IPS-18a (cell line): ENCODE results near the gene EFCAB11.

Experiments
- H3K27ac ChIP-seq: one replicate; pipeline ENCODE4 v1.5.1; 2013; ENCODE audit warnings: low read length
- H3K27me3 ChIP-seq: one replicate; pipeline ENCODE4 v1.6.1; 2013; ENCODE audit warnings: mild to moderate bottlenecking, low read length; ENCODE audit not compliant: control insufficient read depth, insufficient read depth
- H3K36me3 ChIP-seq: one replicate; pipeline ENCODE4 v1.6.1; 2013; ENCODE audit warnings: low read depth, low read length; ENCODE audit not compliant: control insufficient read depth
- H3K4me1 ChIP-seq: one replicate; pipeline ENCODE4 v1.6.1; 2013; ENCODE audit warnings: low read depth, low read length; ENCODE audit not compliant: control insufficient read depth
- H3K4me3 ChIP-seq: one replicate; pipeline ENCODE4 v1.5.1; 2013; ENCODE audit warnings: low read length
- H3K9ac ChIP-seq: one replicate; pipeline ENCODE4 v1.6.1; 2013; ENCODE audit warnings: mild to moderate bottlenecking, low read length, moderate library complexity
- H3K9me3 ChIP-seq: one replicate; pipeline ENCODE4 v1.6.1; 2013; ENCODE audit warnings: low read depth, low read length; ENCODE audit not compliant: control insufficient read depth

The EFCAB11 gene

GRCh38 chr14:89806451-89806850 is 148.1 kb downstream of the EFCAB11 start:
- H3K4me1 ChIP-seq: no peaks in the 10 kb centered on the region
- H3K9me3 ChIP-seq: no peaks in the 10 kb centered on the region
- no peak overlapping the region for H3K4me3 ChIP-seq
- H3K27ac ChIP-seq: no peak overlapping the region
- no peaks in the 10 kb centered on the region for H3K27me3 ChIP-seq
- H3K9ac ChIP-seq: no peak overlapping the region
- no peaks in the 10 kb centered on the region for H3K36me3 ChIP-seq

- H3K36me3 ChIP-seq: no peaks in the 10 kb centered on the region
These were observed 149.0 kb downstream of the EFCAB11 start for GRCh38 chr14:89805501-89805900.

GRCh38 chr14:89803542-89803941 is 151.0 kb downstream of the EFCAB11 start:
- Histone ChIP-seq H3K4me1 (no peaks in the 10 kb centered on the region), H3K27me3 (no peaks in the 10 kb centered on the region), H3K27ac (no peak overlapping the region), H3K9me3 (no peaks in the 10 kb centered on the region), H3K4me3 (no peak overlapping the region), H3K36me3 (no peaks in the 10 kb centered on the region), H3K9ac (no peak overlapping the region)

More at GRCh38 chr14:89805501-89805900, 149.0 kb downstream of the EFCAB11 start:
- H3K4me3 ChIP-seq: no peak overlapping the region
- no peaks in the 10 kb centered on the region for H3K4me1 ChIP-seq
- no peak overlapping the region for H3K27ac ChIP-seq
- H3K9ac ChIP-seq: no peak overlapping the region
- H3K9me3 ChIP-seq: no peaks in the 10 kb centered on the region
- no peaks in the 10 kb centered on the region for H3K27me3 ChIP-seq

DNA sequence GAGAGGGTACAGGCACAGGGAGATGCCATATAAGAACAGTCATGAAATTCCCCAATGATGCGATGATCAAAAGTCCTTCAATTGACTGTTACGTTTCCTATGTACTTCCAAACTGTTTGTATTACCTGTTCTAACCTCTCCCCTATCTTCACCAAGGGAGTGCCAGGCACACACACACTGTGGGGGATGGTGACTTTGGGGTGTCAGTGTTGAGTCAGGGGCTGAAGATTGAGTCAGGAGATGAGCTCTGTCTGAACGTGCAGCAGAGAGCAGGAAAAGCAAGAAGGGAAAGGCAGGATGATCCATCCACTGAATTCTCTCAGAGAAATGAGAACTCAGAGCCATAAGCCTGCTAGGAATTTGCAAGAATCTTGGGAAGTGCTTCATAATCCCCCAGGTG is 153.4 kb downstream of the EFCAB11 start:
- Histone ChIP-seq H3K4me1 (no peaks in the 10 kb centered on the region), H3K27me3 (no peaks in the 10 kb centered on the region), H3K36me3 (no peaks in the 10 kb centered on the region), H3K9ac (no peak overlapping the region), H3K27ac (no peak overlapping the region), H3K9me3 (no peaks in the 10 kb centered on the region), H3K4me3 (no peak overlapping the region)

- Histone ChIP-seq H3K4me3 (no peak overlapping the region), H3K4me1 (no peaks in the 10 kb centered on the region), H3K9me3 (no peaks in the 10 kb centered on the region), H3K27me3 (no peaks in the 10 kb centered on the region), H3K9ac (no peak overlapping the region), H3K27ac (no peak overlapping the region), H3K36me3 (no peaks in the 10 kb centered on the region)
These were observed 156.2 kb downstream of the EFCAB11 start for GRCh38 chr14:89798212-89798773.

DNA sequence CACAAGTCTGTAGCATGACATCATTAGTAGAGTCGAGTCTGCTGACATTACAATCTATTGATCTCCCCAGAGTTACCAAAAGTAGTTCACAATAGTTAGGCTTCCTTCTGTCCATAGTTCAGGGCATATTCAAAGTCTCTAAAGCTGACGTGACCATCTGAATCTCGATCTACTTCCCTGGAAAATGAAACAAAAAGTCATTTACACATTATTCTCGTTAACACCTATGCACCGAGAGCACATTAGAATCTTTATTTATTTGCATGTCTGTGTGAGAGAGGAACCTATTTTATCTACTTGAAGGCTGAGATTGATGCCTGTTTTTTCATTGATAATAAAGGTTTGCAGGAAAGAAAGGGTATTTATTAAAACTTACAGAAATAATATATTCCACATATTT is 157.4 kb downstream of the EFCAB11 start:
- Histone ChIP-seq H3K9me3 (no peaks in the 10 kb centered on the region), H3K9ac (no peak overlapping the region), H3K36me3 (no peaks in the 10 kb centered on the region), H3K4me1 (no peaks in the 10 kb centered on the region), H3K27me3 (no peaks in the 10 kb centered on the region), H3K4me3 (no peak overlapping the region), H3K27ac (no peak overlapping the region)

DNA sequence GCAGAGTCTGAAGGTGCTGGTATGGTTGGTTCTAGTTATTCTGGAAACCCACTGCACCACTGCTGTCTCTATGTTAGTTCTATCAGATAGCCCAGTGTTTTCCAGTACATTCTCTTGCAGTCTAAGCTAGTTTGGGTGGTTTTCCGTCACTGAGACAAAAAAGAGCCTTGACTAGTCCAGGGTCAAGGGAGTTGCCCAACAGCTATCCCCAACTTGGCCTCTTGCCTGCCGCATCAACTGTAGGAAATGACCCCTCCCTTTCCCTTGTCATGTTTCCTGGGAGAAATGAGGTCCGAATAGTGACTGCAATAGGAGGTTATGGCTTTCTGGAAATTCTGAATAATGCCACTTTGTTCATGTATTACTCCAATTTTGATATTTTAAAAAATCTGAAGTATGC is 160.4 kb downstream of the EFCAB11 start:
- no peak overlapping the region for H3K27ac ChIP-seq
- no peak overlapping the region for H3K9ac ChIP-seq
- H3K27me3 ChIP-seq: no peaks in the 10 kb centered on the region
- no peaks in the 10 kb centered on the region for H3K36me3 ChIP-seq
- H3K4me3 ChIP-seq: no peak overlapping the region
- no peaks in the 10 kb centered on the region for H3K4me1 ChIP-seq
- H3K9me3 ChIP-seq: no peaks in the 10 kb centered on the region

GRCh38 chr14:89793367-89793716 is 161.2 kb downstream of the EFCAB11 start:
- H3K27me3 ChIP-seq: no peaks in the 10 kb centered on the region
- H3K9me3 ChIP-seq: no peaks in the 10 kb centered on the region
- H3K36me3 ChIP-seq: no peaks in the 10 kb centered on the region

DNA sequence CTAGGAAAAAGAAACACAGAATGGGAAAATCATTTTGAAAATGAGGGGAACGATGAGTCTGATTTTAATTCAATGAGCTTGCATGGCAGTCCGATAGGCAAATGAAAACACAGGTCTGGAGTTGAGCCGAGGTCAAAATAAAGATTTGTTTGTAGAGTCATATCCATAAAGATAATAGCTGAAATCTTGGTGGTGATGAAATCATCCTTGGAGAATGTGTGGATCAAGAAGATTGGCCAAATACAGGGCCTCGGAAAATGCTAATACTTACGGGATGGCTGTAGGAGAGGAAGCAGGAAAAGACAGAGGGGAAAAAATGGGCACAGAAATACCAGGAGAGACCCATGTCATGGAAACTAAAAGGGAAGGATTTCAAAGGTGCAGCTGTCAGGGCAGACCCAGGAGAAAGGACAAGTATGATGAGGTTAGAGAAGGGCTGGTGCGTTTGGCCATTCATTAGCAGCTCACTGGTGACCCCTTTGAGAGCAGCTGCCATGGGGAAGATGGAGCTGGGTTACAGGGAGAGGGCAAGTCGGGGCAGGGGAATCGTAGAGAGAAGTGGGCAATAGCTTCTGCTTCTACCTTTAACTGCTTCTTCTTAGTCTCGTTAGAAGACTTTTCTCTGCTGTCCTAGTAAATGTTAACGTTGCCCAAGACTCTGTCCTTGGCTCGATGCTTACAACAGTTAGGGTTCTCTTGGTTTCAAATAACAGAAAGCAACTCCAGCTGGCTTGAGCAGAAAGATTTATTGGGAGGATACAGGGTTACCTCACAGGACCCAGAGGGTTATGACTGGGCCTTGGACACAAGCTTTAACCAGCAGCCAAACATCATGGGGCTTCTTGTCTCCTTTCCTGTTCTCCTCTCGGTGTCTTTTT is 161.8 kb downstream of the EFCAB11 start:
- Histone ChIP-seq H3K9me3 (no peaks in the 10 kb centered on the region), H3K9ac (no peak overlapping the region), H3K36me3 (no peaks in the 10 kb centered on the region), H3K27ac (no peak overlapping the region), H3K4me3 (no peak overlapping the region), H3K27me3 (no peaks in the 10 kb centered on the region), H3K4me1 (no peaks in the 10 kb centered on the region)

More at GRCh38 chr14:89793367-89793716, 161.2 kb downstream of the EFCAB11 start:
- H3K9ac ChIP-seq: no peak overlapping the region
- no peaks in the 10 kb centered on the region for H3K4me1 ChIP-seq
- no peak overlapping the region for H3K4me3 ChIP-seq
- H3K27ac ChIP-seq: no peak overlapping the region

- no peaks in the 10 kb centered on the region for H3K27me3 ChIP-seq
- H3K27ac ChIP-seq: no peak overlapping the region
- no peaks in the 10 kb centered on the region for H3K36me3 ChIP-seq
- H3K9me3 ChIP-seq: no peaks in the 10 kb centered on the region
- no peaks in the 10 kb centered on the region for H3K4me1 ChIP-seq
- H3K4me3 ChIP-seq: no peak overlapping the region
- H3K9ac ChIP-seq: no peak overlapping the region
These were observed 167.0 kb downstream of the EFCAB11 start for GRCh38 chr14:89787525-89787924.

GRCh38 chr14:89781046-89781445 is 173.5 kb downstream of the EFCAB11 start:
- H3K36me3 ChIP-seq: no peaks in the 10 kb centered on the region
- no peaks in the 10 kb centered on the region for H3K27me3 ChIP-seq

DNA sequence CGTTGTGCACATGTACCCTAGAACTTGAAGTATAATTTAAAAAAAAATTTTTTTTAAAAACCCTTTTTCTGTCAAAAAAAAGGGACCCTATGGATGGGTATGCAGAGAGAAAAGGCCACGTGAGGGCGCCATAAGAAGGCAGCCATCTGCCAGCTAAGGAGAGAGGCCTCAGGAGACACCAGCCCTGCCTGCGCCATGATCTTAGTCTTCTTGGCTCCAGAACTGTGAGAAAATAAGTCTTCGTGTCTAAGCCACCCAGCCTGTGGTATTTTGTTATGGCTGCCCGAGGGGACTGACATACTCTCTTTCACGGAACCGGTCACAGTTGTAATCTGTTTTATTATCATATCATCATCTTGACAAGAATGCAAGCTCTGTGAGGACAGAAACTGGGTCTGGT is 174.8 kb downstream of the EFCAB11 start:
- H3K27me3 ChIP-seq: no peaks in the 10 kb centered on the region
- H3K4me1 ChIP-seq: peaks cover 5% of the 10 kb centered on the region
- no peak overlapping the region for H3K9ac ChIP-seq
- H3K27ac ChIP-seq: no peak overlapping the region
- no peaks in the 10 kb centered on the region for H3K9me3 ChIP-seq
- H3K4me3 ChIP-seq: no peak overlapping the region
- no peaks in the 10 kb centered on the region for H3K36me3 ChIP-seq

More at GRCh38 chr14:89781046-89781445, 173.5 kb downstream of the EFCAB11 start:
- H3K4me1 ChIP-seq: no peaks in the 10 kb centered on the region
- H3K27ac ChIP-seq: no peak overlapping the region
- no peak overlapping the region for H3K4me3 ChIP-seq
- no peak overlapping the region for H3K9ac ChIP-seq
- H3K9me3 ChIP-seq: no peaks in the 10 kb centered on the region
